Activated T-cell treated with anti-CD3 and anti-CD28 coated beads for 4 hours (primary cell): ENCODE results near the gene SLC22A16.

Source experiments
- DNase-seq: peaks from one replicate; pipeline ENCODE4 v3.0.0-alpha.2; 2020

SLC22A16 gene

DNA sequence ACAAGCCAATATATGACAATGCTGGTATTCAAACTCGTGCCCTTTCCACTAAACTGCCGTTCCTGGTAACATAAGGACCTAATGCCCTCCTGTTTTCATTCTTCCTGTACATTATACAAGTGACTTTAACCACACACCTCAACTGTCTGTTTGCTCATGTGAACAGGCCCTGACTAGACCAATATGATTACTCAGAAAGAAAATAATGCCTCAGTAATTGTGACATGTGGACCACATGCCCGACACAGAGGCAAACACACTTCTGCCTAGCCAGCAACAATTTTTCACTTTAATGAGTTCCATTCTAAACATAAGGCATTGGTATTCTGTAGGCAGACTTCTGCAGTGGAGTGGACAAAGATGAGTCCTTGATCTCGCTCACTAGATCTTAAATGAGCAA is 30.0 kb downstream of the SLC22A16 start:
- DNase-seq = no peak

- no peak for DNase-seq
Observed at GRCh38 chr6:110440026-110440425, 36.4 kb downstream of the SLC22A16 start.

- no peak for DNase-seq
Observed at GRCh38 chr6:110439356-110439755, 37.1 kb downstream of the SLC22A16 start.

DNA sequence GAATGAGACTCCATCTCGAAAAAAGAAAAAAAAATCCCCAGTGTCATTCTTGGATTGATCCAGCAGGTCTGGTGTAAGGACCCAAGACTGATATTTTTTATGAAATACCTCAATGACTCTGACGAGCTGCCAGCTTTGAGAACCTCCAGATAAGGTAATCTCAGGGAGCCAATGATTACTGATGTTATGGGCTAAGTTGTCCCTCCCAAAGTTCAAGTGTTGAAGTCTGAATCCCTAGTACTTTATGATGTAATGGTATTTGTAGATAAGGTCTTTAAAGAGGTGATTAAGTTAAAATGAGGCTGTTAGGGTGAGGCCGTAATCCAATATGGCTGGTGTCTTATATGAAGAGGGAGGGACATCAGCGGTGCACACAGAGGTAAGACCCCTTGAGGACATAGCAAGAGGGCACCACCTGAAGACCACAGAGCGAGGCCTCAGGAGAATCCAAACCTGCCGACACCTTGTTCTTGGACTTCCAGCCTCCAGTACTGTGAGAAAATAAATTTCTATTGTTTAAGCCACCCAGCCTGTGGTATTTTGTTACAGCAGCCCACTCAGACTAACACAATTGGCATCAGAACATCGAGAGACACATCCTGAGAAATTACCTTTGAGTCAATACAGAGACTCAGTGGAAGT is 41.3 kb downstream of the SLC22A16 start:
- DNase-seq = no peak

DNA sequence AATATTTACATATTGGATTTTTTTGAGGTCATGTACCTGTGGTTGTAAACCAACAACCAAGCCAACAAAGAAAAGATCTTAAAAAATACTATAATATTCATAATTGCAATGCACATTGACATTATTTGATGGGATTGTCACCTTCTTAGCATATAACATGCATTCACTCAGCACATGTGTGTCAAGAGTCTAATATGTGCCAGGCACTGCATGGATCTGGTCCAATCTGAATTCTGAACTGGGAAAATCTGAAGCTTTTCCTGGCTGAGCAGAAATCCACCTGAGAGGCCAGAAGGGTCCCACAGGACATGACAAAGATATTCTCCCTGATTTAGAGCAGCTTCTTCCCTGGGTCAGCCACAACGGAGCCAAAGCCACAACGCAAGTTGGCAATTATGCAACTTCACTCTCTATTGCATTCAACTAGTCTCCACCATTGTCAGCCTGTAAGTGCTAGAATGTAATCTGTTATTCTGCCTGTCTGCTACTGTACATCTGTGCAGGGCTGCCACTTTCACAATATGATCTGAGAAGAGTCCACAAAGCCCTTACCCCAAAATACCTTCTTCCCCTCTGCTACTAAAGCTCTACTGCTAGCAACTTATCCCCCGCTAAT is 44.0 kb downstream of the SLC22A16 start:
- no peak for DNase-seq

- DNase-seq = no peak
Observed at GRCh38 chr6:110430741-110431140, 45.7 kb downstream of the SLC22A16 start.

DNA sequence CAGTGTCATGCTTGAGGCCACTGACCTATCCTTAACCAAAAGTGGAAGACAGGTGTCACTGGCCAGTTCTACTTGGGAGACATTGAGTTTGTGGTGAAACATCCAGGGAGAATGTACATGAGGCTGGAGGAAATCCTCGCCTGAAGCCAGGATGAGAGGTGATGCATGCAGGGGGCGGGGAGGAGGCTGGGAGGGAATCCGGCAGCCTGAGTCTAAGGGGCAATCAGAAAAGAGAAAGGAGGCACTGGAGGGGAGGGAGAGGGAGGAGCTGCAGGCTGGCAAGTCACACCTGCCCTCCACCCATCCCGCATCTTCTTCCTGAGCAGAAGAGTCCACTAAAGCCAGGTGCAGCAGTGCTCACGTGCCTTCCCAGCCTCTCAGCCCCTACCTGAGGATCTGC is 46.2 kb downstream of the SLC22A16 start:
- DNase-seq = no peak

DNA sequence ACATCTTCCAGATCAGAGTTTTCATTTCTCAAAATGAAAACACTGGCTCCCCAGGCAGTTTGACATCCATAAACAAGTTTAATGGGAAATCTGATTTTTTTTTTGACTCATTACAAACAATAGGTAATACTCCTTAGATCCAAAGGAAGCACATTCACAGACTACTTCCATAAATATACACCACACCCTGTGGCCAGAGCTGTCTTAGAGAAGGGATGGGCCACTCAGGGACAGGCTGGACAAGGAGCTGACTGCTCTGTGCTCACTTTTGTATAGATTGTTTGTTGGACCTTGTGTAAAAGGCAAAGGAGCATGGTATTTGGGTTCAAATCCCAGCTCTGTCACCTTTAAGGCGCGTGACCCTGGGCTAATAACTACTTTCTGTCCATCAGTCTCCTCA is 48.3 kb downstream of the SLC22A16 start:
- no peak for DNase-seq

- DNase-seq = no peak
Observed at GRCh38 chr6:110425816-110426215, 50.6 kb downstream of the SLC22A16 start.

GRCh38 chr6:110422444-110422822 is 54.0 kb downstream of the SLC22A16 start:
- DNase-seq = no peak

DNA sequence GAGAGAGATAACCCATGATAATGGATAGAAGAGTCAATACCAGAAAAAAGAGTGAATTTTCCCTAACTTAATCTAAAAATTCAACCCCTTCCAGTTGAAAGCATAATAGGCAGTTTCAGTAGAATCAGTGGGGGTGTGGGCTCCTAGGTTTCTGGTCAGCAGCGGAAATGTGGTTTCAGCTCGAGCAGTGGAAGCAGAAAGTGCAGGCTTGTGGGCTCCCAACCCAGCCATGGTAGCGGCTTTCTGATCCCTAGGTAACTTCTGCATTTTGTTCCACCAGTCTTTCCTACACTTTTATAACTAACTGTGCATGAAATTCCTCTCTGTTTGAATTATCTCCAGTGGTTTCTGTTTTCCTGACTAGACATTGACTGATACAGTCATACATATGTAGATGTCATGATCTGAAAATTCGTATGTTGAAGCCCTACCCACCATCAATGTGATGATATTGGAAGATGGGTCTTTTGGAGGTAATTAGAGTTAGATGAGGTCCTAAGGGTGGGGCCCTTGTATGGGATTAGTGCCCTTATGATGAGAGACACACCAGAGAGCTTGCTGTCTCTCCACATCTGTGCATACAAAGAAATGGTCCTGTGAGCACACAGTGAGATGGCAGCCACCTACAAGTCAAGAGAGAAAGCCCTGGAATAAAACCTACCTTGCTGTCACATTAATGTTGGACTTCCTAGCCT is 54.5 kb downstream of the SLC22A16 start:
- DNase-seq = no peak

- DNase-seq = no peak
Observed at GRCh38 chr6:110419028-110419739, 57.2 kb downstream of the SLC22A16 start.

- no peak for DNase-seq
Observed at GRCh38 chr6:110418594-110418993, 57.8 kb downstream of the SLC22A16 start.

- DNase-seq = no peak
Observed at GRCh38 chr6:110415086-110415916, 61.1 kb downstream of the SLC22A16 start, which contains the start of gene DDO. Gene DDO (minus strand): TSS chr6:110415575. CDS start chr6:110413462, 2,113 bp downstream.

DNA sequence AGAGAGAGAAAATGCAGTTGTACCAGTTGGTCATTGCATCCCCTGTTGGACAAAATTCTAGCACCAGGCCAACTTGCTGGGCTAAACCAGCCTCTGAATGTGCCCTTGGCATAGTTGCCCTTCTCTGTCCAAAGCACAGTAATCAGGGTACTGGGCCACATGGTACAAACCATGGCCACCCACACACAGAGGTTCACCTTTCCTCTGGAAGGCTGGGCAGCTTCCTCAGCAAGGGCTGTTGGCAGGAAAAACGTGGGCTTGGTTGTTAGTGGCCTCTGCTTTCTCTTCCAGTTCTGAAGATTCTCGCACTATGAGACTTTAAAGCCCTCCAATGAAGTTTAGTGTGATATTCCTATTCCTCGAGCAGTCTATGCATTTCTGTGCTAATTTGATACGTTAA is 61.7 kb downstream of the SLC22A16 start:
- no peak for DNase-seq

GRCh38 chr6:110412360-110412759 is 64.1 kb downstream of the SLC22A16 start:
- no peak for DNase-seq

GRCh38 chr6:110410511-110410910 is 65.9 kb downstream of the SLC22A16 start:
- no peak for DNase-seq

DNA sequence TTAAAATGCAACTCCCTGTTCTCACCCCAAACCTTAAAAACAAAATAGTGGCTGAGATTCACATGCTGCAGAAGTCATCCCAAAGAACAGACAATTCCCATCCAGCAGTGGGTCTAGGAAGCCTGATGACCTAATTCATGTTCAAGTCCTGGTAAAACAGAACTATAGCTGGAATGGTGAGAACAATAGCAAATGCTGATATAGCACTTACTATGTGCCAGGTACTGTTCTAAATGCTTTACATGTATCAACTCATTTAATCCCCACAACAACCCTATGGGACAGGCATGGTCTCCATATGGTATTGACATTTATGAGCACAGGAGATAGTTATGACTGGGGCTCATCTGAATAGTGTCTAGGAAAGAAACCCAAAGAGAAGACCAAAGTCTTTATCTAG is 66.6 kb downstream of the SLC22A16 start:
- no peak for DNase-seq

GRCh38 chr6:110408901-110409300 is 67.5 kb downstream of the SLC22A16 start:
- DNase-seq = no peak

DNA sequence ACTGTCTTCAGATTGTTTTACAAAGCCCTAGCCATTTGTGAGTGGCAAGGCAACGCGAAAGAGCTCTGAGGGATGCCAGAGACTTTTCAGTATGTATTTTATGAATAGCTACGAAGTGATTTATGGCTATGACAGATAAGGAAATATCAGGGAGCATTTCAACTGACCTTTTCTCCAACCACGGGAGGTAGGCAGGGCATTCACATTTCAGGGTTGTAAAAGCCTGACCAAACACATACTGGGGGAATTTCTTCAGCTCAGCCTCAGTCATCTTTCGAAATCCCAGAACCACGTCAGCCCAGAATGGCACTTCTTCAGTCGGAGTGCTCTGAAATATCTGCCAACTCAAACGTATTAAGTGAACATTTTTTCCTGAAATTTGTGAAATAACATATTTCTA is 71.8 kb downstream of the SLC22A16 start:
- no peak for DNase-seq

DNA sequence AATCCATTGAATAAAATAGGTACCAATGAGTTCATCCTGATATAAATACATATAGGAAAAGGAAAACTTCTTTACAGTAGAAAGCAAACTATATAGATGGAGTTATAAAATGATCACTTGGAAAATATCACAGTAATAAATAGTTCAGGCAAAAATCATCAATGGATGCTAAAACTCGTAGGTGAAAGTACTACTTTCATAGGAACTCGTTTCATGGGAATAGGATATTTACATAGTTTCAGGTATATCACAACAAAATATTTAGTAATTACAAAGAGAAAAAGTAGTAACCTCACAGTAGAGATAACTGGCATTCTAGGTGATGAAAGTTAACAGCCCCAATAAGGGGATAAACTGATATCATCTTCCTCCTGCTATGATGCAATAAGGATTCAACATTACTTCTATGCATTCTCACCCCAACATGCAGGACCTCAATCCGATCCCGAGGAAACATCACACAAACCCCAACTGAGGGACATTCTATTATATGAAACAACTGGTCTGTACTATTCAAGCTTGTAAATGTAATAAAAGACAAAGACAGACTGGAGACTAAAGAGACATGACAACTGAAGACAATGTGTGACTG is 74.7 kb downstream of the SLC22A16 start:
- DNase-seq = no peak

GRCh38 chr6:110400208-110400607 is 76.2 kb downstream of the SLC22A16 start:
- no peak for DNase-seq
